HG03039 (cell line): ENCODE data around the gene SYS1.
A peak's percentile ranks its signal among the peaks of the same experiment; 100 is the strongest.

Source experiments
- ATAC-seq: cut with Tn5 transposase; IDR thresholded peaks from one replicate; pipeline ENCODE4 v1.9.1; 2021; ENCODE audit warnings: mild to moderate bottlenecking, moderate library complexity; ENCODE audit not compliant: unreplicated experiment

Gene SYS1

DNA sequence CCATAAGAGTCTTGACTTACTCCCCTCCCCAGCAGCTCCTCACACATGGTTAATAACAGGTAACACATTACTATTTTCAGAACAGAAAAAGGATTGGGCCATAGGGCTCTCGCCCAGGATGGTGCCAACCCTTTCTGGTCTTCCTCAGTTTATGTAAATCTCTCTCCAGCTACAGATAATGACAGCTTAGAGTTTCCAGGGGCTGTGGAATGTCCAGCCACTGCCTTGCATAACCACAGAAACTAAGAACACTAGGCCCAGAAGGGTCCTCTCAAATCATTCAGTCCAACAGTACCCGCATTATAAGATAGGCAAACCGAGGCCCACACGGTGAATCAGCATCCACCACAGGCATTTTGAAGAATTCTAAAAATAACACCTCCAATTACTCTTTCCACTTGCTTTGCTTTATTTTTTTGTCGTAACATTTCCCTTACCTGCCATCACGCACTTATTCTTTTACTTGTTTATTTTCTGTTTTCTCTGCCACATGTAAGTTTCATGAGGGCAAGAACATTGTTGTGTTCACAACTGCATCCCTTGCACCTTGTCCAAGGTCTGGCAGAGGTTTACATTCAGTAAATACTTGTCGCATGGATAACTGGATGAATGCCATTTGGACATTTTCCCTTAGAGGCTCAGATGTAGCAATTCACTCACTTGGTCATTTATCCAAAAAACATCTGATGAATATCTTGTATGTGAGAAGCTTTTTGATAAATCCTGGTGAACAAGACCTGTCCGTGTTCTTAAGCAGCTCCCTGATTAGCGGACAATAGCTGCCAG is 8.3 kb upstream of the SYS1 start:
- ATAC-seq: no peak

DNA sequence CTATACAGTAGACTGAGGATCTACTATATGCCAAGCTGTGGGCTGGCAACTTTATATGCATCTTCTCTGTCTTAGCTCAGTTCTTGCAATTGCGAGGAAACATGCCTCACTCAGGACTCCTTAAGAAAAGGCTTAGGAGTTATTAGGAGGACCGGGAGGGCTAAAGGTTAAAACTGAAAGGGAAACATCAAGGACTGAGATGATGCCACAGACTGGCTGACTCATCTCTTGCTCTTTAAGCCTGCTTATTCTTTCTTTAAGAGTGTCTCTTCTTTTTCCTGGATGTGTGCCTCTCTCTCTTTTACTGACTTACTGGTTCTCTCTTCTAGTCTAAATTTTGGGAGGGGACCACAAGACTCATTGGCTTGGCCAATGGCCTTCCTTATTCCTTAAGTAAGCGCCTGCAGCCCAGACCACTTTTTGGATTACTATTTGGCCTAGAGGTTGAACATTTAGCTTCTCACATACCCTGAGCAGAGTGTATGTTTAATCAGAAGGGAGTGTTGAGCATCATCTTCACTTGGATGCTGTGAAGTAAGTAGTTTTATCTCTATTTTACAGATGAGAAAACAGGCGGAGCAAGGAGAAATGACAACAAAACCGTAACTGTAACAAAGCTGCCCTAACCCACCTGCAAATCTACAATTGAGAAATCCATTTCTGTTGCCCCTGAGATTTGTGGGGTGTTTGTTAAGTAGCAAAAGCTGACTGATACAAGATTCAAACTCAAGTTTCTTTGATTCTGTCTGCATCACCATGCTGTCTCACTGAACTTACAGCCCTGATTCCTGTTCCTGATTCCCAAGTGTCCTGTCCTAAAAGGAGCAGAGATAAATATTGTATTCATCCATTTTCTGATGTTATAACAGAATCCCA is 7.5 kb upstream of the SYS1 start:
- ATAC-seq: no peak

DNA sequence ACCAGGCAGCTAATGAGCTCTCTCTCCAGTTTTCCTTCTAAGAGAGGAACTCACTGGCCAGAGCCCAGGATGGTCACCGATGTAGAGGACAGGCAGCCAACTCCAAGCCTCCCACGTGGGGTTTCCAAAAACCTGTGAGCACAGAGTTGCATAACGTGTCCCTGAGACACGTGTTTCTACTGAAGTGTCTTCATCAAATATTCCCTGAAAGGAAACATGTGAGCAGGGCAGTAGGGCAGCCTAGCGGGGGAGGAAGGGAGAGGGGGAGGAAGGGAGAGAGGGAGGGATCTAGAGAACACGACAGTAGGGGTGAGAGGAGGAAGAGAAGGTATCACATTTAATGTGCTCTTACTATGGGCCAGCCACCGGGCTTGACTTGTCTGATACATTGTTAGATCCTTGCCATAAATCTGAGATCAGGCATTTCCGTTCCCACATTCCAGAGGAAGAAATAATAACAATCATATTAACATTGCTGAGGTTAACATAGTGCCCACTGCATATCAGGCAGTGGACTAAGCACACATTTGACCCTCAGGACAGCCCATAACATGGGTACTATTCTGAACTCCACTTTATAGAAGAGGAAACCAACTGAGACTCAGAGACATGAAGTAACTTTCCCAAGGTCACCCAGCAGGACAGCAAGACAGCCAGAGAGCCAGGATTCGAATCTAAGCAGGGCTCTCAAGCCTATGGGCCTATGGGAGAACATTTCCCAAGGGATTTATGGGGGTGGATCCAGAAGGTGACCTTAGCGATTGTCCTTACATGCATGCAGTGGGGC is 4.5 kb upstream of the SYS1 start:
- ATAC-seq: no peak

DNA sequence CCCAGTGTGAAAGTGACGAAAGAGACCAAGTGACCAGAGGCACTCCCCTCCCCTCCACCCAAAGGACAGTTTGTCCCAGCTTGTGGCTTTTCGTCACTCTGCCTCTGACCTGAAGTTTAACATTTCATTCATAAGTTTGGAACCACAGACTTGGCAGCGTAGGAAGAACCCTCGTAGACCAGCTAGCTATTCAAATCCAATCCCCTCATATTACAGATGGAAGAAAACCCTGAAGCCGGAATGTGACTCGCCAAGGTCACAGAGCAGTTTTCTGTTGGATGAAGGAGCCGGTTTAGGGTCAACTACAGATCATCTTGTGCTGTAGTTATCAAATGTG is 3.9 kb upstream of the SYS1 start:
- no peak for ATAC-seq

DNA sequence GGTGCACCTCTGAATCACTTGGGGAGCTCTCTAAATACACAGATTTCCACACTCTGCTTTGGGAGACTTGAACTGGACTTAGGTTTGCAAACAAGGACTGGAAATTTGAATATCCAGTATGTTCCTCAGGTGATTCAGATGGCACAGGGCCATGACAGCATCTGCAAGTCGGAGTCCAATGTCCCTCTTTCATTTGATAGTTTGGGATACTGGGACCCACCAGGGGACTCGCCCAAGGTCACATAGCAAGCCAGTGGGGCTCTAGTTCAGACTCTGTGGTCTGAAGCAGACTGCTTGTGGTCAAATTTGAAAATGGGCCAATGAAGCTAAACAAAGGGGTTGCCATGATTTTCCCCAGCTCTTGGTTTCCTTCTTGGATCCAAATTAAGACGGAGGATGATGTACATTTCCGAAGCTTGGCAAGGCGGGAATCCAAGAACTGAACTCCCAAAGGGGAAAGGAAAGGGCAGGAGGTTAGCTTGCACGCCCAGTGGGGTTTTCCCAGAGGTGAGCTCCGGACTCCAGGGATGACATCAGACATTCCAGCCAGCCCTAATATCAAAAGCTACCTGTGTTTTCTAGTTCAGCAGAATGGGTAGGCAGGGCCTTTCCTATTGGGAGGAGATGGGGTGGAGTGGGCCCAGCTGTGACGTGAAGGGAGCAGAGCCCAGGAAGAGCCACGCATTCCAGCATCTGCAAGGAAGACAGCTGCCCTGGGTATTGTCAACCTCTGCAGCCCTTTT is 3.4 kb upstream of the SYS1 start:
- ATAC-seq: no peak

DNA sequence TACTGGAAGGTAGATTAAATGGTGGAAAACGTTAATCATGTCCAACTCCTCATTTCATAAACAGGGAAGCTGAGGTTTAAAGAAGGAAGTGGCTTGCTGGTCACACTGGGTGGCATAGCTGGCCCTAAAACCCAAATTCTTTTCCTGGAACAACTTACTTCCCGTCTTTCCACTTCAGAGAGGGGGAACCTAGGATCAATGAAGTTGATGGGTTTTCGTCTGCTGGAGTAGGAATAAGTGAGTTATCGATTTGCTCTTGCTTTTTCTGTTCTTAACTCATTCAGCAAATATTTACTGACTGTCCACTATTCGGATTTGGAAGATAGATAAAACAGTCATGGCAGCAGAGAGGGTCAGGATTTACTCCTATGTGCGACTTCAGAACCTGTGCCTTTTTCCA is 1.2 kb upstream of the SYS1 start:
- no peak for ATAC-seq

DNA sequence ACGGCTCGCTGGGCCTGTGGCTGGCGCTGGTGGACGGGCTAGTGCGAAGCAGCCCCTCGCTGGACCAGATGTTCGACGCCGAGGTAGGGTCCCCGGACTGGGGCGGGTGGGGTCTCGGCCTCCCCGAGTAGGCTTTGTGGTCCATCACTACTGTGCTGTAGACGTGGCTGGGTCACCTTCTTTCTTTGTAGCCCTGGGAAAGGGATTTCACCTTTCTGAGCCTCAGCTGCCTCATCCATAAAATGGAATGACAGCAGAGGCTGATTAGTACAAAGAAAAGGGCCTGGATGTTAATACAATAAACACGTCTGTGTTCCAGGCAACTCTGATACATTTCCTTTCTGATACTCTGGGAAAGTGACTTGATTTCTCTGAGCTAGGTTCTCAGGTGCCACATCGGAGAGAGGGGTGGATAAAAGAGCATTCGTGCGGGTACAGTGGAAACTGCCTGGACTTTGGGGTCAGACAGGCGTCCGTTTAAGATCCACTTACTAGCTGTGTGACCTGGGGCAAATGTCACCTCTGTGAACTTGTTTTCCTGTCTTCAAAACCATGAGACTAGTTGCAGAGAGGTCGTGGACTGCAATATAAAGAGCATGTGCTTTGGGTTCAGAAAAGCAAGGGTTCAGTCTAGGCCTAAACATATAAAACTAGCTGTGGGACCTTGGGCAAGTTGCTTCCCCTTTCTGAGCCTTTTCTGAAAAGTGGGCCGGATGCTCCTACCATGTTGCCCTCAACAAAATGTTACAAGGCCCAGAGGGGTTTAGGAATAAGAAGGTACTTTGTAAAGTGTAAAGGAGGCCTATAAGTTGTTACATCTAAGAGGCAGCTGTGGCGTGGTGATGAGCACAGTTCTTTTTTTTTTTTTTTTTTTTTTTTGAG is 896 bp downstream of the SYS1 start:
- no peak for ATAC-seq

DNA sequence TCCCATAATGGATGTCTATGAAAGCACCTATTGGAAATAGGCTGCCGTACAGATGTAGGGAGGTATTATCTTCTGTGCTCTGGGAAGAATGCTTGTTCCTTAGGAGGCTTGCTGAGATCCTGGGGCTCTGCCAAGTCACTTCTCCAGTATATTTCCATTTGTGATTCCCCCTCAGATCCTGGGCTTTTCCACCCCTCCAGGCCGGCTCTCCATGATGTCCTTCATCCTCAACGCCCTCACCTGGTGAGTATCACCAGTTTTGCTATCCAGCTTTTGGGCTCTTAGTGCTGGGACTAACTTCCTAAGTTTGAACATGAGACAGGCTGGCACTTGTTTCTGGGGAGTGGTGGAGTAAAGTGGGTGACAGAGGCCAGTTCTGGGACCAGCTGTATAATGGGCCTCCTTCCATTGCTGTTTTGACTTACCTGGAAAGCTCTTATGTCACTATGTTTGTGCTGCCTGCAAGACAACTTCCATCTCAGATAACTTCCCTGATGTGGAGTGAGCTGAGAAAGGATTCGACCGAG is 2.6 kb downstream of the SYS1 start:
- ATAC-seq: no peak

DNA sequence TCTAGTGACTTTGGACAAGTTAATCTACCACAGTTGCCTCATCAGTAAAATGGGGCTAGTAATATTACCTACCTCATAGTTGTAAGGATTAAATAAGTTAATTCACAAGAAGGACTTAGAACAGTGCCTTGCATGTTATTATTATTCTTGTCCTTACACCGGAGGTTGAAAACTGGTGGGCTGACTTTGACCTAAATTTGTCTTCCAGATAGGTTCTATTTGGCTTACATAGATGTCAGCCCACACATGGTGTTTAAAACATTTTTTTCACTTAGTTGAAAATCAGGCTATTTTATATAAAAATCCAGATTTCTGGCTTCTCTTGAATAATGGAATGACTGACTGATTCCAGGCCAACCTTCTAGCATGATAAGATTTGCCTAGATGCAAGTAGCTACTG is 3.2 kb downstream of the SYS1 start:
- ATAC-seq: no peak

DNA sequence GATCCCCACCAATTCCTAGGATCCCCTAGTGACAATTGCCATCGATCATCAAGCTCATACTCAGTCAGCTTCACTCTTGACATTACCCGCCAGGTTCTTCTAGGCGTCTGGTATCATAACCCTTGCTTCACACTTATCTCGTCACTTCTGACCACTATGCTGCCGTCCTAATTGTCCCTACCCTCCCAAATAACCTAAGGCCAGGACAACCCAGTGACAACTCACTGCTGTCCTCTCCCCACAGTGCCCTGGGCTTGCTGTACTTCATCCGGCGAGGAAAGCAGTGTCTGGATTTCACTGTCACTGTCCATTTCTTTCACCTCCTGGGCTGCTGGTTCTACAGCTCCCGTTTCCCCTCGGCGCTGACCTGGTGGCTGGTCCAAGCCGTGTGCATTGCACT is 3.7 kb downstream of the SYS1 start:
- no peak for ATAC-seq

DNA sequence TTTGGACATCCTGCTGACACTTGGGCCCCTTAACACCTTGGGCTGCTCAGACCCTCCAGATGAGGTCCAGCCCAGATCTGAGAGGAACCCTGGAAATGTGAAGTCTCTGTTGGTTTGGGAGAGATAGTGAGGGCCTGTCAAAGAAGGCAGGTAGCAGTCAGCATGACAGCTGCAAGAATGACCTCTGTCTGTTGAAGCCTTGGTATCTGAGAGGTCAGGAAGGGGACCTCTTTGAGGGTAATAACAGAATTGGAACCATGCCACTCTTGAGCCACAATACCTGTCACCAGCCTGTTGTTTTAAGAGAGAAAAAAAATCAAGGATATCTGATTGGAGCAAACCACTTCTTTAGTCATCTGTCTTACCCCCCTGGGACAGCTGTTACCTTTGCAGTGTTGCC is 4.2 kb downstream of the SYS1 start:
- ATAC-seq: no peak

DNA sequence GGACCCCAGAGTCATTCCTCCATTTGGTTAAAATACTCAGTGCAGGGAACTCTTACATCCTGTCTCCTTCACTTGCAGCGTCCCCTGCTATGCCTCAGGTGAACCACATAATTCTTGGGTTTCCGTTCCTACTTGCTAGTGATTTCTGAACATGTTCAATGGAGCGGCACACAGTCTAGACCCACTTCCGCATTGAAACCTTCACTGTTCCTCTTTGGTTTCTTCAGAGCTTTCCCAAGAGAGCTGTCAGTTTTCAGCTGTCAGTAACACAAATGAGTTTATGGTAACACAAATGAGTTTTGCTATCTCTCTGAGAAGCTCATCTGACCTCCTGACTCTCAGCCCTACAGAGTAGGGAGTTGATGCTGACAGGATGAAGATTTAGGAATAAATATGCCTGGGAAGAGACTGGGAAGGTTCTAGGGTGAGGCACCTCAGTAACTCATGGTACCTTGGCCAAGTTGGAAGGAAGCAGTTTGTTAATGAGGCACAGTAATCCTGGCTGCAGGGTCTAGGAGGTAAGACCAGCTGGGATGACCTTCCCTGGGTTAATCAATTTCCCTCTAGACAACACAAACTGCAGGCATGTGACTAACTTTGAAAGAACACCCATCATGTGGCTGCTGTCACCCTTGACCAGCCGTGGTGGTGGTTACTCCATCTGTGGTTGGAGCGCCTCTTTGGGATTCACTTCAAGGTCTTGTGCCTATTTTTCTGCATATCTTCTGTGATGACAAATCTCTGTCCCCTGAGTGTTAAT is 5.4 kb downstream of the SYS1 start:
- ATAC-seq: peak; percentile 77

DNA sequence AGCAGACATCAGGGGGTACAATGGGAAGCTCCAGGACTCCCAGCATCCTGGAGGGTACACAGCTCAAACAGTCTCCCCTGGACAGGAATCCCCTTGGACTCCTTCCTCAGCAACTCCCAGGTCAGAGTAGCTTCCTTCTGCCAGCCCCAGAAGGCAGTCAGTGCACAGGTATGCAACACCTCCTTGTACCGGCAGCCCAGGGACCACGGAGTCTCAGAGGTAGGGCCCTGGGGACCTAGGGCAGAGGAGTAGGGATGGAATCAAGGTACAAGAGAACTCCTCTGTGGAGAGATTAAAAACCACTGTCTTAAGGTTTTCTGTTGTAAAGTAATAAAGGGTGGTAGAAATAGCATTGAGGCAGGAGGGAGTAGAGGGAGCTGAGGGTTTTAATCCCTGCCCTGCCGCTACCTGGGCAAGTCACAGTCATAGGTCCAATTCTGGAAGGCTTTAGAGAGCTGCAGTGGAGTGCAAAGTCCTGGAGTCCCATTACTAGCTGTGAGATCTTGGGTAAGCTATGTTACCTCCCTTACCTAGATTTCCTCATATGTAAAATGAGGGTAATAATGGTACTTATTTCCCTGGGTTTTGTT is 7.7 kb downstream of the SYS1 start:
- ATAC-seq: no peak

DNA sequence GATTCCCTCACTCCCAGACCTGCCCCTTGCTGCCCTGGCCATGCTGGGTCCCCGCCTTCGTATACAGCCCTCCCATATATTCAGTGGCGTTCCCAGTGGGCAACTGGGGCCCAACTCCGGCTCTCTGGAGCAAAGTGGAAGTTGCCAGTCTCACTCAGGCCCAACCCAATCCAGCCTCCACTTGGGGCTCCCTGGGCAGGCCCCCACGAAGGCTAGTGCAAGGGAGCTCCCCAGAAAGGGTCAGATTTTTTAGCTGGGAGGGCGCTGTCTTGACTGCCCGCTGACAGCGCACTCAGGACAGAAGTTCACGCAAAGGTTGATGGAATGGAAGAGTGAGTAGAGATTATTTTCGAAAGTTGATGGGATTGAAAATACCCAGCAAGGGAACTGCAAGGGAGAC is 9.3 kb downstream of the SYS1 start:
- no peak for ATAC-seq

DNA sequence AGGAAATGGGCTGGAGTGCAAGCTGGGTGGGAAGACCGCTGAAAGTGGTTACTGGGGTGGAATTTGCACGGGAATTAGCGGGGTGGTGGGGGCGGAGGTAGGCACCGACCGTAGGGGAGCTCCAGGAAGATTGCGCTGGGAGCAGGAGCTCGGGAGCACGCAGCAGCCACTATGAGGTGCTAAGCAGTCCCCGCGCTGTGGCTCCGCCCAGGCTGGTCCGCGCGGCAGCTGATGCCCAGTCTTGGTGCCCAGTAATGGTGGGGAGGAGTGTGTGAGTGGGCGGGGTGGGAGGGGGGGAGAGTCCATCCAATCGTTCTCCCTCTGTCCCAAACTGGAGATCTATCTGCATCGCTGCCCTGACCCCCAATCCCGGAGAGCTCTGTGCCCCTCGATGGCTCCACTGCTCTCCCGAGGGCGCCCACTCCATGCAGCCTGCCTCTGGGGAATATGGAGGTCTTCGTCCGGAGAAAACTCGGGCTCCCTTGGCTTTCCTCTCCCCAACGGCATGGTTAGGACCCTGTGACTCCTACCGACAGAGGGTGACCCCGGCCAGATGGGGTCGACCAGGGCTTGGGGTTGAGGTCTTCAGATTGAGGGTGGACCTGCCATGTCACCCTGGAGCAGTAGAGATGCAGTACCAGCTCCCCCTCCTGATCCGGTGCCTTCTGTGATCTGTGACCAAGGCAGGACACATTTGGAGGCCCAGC is 9.8 kb downstream of the SYS1 start:
- ATAC-seq: no peak

DNA sequence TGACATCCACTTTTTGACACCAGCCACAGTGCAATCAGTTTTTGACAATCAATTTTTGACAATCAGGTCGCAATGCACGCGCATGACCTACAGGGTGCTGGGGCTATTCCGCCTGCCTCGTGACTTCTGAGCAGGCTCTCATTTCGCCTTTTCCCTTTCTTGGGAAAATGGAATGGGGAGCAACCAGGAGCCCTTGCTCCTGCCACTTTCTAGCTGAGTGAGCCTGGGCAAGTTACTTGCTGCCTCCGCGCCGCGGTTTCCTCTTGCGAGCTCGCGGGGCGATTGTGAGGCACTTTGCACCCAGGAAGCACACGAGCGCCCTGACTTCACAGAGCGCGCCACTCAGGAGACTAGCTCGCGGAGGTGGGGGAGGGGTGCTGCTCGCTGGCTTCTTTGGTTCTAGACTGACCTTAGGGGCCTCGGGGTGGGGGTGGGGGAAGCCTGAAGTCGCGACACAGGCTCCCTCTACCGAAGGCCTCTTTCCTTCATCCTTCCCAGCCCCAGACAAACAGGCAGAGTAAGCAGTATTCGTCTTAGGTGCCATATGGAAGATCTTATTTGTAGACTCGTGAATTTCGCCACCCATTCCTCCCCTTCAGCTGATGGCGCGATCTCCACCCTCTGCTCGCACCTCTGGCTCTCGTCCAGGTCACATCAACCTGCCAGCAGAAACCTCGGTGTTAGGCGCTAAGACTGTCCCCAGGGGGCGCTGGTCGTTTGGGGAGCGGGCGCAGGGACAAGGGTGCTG is 10.6 kb downstream of the SYS1 start:
- peak; percentile 61 for ATAC-seq

DNA sequence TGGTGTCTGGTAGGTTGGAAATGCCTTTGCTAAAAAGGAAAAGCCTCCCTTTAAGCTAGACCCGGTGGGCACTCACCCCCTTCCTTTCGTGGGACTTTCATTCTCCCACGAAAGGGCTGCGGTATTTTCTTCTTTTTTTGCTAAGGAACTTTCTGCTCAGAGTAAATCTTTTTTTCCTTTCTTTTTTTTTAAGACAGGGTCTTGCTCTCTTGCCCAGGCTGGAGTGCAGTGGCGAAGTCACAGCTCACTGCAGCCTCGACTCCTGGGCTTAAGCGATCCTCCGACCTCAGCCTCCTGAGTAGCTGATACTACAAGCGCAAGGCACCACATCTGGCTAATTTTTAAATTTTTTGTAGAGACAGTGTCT is 11.1 kb downstream of the SYS1 start:
- ATAC-seq: no peak
